HL-60 (cell line): Measurements from ENCODE around the gene NDUFA6.

Experiments
- CTCF ChIP-seq: IDR thresholded peaks from one replicate; pipeline ENCODE4 v1.5.1; 2011; ENCODE audit warnings: low read length, control low read depth, inconsistent platforms; ENCODE audit not compliant: insufficient read depth
- POLR2AphosphoS5 ChIP-seq: IDR thresholded peaks from 2 replicates; pipeline ENCODE4 v1.6.1; 2012; ENCODE audit warnings: low read depth
- REST ChIP-seq: IDR thresholded peaks from 2 replicates; pipeline ENCODE4 v1.6.1; 2012; ENCODE audit warnings: low read depth; ENCODE audit not compliant: insufficient replicate concordance

GRCh38 chr22:42067671-42068251, 22.8 kb downstream of the NDUFA6 start:
- TF ChIP-seq CTCF = no peak
- no peak for TF ChIP-seq POLR2AphosphoS5
- TF ChIP-seq REST = no peak
